T47D (cell line): Measurements from ENCODE around the gene ETV1.

Source experiments
- DNase-seq, 2 experiments: peaks; one replicate each; pipeline versions ENCODE4 v3.0.0 to v3.0.0-alpha.2; 2011 to 2012; ENCODE audit warnings: low read depth in 1 of 2, low spot score in 1 of 2
- JUND ChIP-seq: IDR thresholded peaks from 2 replicates; pipeline ENCODE4 v1.6.1; 2012; ENCODE audit warnings: low read depth
- in situ Hi-C: cut with HindIII; loops from 2 replicates; pipeline ENCODE4 v1.10.0; 2016; ENCODE audit warnings: low sequenced_read_pairs, low pct_unique_long_range_greater_than_20kb

The ETV1 gene

GRCh38 chr7:13982940-13983677, 6.4 kb downstream of the ETV1 start:
- no peak for TF ChIP-seq JUND
- in situ Hi-C loops, result no loop called here
- no peak for DNase-seq

DNA sequence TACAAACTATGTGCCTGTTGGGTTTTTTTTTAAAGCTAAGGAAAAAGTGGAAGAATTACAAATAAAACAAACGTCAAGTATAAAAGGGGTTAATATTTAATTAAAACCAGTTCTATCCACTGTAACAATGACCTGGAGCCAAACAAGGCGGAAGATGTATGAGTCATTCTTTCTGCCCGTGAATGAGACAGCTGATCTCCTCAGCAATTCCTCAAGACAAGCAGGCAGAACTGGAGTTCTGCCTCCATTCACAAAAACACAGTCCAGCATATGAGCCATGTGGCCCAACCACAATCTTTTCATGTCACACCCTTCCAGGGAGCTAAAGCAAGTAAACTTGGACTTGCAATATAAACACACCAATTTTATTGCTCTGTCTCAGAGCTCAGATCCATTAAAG, 8.4 kb downstream of the ETV1 start:
- TF ChIP-seq JUND, result peak; percentile 95
- in situ Hi-C loops, result no loop called here
- peak; percentile 71 to 88 for DNase-seq

DNA sequence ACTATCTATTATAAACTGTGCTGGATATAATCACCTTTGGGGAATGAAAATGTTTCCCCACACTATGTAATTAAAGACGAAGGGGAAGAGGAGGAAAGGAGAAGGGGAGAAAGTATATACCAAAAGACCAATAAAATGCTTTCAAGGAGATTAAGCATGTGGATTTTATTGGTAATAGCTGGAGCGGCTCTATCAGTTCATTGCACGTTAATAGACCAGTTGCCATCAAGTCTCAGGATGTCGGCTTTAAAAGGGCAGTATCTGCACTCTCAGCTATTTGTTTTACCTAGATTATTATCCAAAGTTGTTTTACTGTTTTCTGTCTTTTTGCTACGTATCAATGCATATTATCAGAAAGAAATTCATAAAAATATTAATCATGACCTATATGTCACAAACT, 9.0 kb downstream of the ETV1 start:
- no peak for TF ChIP-seq JUND
- no peak for DNase-seq
- in situ Hi-C loops, result no loop called here

DNA sequence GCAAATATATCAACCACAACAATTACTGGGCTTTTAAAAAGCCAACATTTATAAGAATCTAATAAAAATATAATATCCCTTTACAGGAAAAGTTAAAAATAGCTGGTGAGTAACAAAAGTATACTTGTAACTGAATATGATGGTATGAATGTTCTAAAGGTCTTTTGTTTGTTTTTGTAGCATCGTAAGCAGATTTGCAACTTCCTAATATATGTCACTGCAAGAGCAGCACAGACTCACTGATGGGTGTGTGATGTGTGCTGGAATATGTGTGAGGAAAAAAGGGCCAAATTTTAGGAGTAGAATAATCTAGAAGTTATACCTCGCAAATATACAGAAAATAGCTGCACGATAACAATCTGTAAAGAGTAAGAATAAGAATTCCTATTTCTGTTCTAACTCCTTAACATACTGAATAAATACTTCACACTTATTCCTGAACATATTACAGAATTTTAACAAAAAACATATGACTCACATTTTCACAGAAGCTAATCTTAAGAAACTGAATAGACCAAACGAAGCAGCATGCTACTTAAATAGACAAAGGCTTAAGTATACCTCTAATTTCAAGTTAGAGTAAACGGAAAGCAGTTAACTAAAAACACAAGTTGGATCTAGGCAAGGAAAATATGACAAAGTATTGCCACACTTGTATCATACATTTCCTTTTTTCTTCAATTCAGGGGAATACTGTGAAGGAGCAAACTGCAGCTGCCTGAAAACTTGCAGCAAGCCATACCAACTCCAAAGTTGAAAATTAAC, 9.6 kb downstream of the ETV1 start:
- DNase-seq, result no peak
- in situ Hi-C loops, result no loop called here
- TF ChIP-seq JUND, result no peak

GRCh38 chr7:13976594-13976993, 12.9 kb downstream of the ETV1 start:
- in situ Hi-C loops, result no loop called here
- no peak for TF ChIP-seq JUND
- DNase-seq, result no peak

GRCh38 chr7:13965077-13965476, 24.4 kb downstream of the ETV1 start:
- DNase-seq, result no peak
- in situ Hi-C loops, result no loop called here
- no peak for TF ChIP-seq JUND

DNA sequence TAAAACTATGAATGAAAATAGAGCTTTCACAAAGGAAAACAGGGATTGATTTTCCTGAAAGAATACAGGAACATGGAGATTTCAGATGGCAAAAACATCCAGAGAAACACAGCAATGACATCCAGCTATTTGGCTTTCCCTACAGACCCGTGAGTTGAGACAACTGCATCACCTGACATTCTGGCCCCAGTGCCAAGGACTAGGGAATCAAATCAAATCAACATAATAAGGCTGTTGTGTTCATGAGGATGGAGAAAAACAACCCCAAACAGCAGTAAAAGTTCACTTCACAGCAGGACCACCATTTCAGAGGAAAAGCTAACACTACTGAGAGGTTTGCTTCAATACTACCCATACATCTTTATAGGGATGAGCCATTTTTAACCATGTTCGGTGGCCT, 25.5 kb downstream of the ETV1 start:
- in situ Hi-C loops, result no loop called here
- DNase-seq, result no peak

GRCh38 chr7:13955494-13955893, 34.0 kb downstream of the ETV1 start:
- in situ Hi-C loops, result no loop called here
- DNase-seq, result peak in 1 of 2 experiments; percentile 7
- TF ChIP-seq JUND, result no peak

More for the DNA sequence above, 25.5 kb downstream of the ETV1 start:
- TF ChIP-seq JUND, result no peak

DNA sequence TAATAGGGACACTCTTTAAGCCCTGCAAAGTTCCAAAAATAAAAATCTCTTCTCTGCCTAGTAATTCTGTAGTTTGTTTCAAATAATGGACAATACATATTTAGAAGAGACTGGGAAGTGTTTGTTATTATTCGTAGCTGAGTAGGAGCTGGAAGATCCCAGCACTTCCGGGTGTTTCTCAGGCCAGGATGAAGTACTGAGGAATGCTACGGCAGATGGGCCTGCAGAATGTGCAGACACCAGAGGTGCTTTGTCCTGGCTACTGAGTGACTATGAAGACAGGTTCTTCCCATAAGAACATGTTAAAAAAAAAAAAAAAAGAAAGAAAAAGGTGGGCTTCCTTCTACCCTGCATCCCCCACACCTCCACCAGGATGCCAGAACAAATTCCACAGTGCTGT, 36.1 kb downstream of the ETV1 start:
- DNase-seq, result no peak
- in situ Hi-C loops, result no loop called here
- no peak for TF ChIP-seq JUND

DNA sequence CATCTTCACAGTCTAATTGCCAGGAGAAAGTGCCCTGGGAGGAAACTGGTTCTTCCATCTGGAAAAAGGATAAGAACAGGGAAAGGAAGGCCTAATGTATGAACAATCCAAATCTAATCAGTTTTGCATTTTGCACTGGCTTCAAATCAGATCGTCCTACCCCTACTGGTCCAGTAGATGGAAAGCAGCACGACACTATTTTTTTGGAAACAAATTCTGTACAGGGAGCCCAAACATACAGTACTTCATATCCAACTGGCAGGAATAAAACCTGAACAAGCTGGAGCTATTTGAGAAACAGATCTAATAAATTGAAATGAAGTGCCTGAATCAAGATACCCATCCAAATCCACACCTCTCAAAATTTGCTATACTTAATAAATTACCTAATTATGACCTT, 36.5 kb downstream of the ETV1 start:
- TF ChIP-seq JUND, result no peak
- no peak for DNase-seq
- in situ Hi-C loops, result no loop called here

DNA sequence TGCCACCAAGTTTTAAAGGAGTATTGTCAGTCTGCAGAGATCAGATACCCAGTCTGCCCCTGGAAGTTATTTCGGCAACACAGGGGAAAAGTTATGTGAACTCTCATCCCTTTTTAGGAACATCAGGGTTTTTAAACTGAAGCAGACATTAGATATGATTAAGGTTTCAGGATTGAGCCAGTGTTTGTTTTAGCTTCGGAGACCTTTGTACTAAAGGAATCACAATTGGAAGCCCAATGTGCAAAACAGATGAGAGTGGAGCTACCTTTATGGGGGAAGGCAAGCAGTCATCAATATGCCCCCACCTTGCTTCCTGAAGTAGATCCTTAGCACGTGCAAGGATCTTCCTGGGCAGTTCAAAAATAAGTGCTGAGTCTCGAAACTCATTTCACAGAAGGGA, 39.5 kb downstream of the ETV1 start:
- no peak for TF ChIP-seq JUND
- in situ Hi-C loops, result no loop called here
- no peak for DNase-seq

DNA sequence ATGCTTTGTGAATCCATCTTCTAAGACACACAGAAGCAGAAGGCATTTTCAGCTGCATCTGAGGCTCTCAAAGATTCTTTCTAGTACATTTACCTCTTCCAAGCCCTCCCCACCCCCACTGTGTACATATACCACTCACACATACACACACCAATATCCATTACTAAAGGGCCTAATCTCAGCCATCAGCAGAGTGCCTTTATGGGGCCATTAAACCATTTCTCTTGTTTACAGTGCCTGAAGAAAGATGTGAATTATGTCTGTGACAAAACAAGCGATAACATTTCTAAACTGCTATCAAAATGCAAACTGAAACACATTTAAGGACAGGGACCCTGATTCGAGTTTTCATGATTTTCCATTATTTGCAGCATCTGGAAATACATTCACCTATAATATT, 40.0 kb downstream of the ETV1 start:
- no peak for DNase-seq
- no peak for TF ChIP-seq JUND
- in situ Hi-C loops, result no loop called here

DNA sequence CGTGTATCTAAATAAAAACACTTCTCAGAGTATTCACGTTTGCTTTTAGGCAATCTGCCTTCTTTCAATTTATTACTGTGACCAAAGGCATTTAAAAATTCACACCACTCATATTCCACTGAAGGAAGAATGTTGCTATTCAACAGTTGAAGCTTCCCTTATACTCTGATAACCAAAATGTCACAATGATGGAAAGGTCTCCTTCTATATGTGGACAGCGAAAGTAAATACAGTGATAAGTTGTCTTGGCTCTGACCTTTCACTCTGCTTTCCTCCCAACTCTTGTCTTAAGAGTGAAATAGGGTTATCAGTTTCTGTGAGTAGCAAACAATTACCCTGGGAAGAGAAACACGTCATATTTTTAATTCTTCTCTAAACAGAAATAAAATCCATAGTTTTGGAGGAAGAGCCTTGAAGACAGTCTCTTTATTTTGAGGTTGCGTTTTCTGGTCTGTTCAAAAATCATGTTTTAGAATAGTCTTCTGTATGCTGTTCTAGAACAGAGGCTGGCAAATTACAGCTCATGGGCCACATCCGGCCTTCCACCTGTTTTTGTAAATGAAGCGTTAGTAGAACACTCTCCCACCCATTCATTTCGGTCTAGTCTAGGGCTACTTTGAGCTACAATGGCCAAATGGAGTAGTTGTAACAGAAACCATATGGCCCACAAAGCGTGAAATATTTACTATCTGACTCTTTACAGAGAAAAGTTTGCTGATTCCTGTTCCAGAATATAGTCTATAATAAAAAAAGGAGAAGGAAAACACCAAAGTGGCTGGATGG, 41.3 kb downstream of the ETV1 start:
- TF ChIP-seq JUND, result no peak
- no peak for DNase-seq
- in situ Hi-C loops, result no loop called here
